Endothelial cell of umbilical vein (primary cell): Measurements from ENCODE around the gene CORO6. TPM values are rescaled to one million over a fixed set of nuclear protein-coding genes. Genes with fewer than 3 reads are reported as not detected.

Source experiments
- BruUV-seq: library from RNA; stranded (reverse); fragments of 400-500 nt; replicated peaks from 2 replicates; lab custom pipeline; 2021; lab: Mats Ljungman, UMichigan
- CTCF ChIA-PET: fragments of 300-600, 350-600 bp; sonication (Branson Sonifier 250); formaldehyde crosslinking; loops from one replicate; lab custom pipeline; 2021; ENCODE audit warnings: antibody characterized with exemption, inconsistent platforms; lab: Charles Lee
- POLR2A ChIA-PET: fragments of 300-600, 350-600 bp; sonication (Branson Sonifier 250); formaldehyde crosslinking; loops from one replicate; lab custom pipeline; 2021; ENCODE audit warnings: antibody characterized with exemption, inconsistent platforms; lab: Charles Lee
- DNase-seq: peaks from one replicate; pipeline ENCODE4 v3.0.0-alpha.2; 2011; ENCODE audit warnings: low read depth, low spot score
- FAIRE-seq: peaks from 2 replicates; lab custom pipeline; 2011; peaks lifted over from hg19 to GRCh38; lab: Jason Lieb, UNC
- H2AFZ ChIP-seq: 2 replicates; pipeline ENCODE4 v1.6.0; 2012; ENCODE audit warnings: low read depth, low read length, control low read depth, inconsistent platforms
- H3K27ac ChIP-seq: 2 replicates; pipeline ENCODE4 v1.5.1; 2011; ENCODE audit warnings: low read depth, mild to moderate bottlenecking, control low read depth, low read length, moderate library complexity; ENCODE audit not compliant: insufficient read depth
- H3K27me3 ChIP-seq, 2 experiments: 2 replicates each; pipeline versions ENCODE4 v1.6.0 to v1.6.1; 2011; ENCODE audit warnings: low read length in 2 of 2, mixed read lengths in 1 of 2; ENCODE audit not compliant: control insufficient read depth in 2 of 2, insufficient read depth in 2 of 2
- H3K36me3 ChIP-seq, 2 experiments: 2 replicates in 1 of 2; 3 replicates in 1 of 2; pipeline ENCODE4 v1.5.1; 2011; ENCODE audit warnings: low read length in 2 of 2, mild to moderate bottlenecking in 1 of 2, moderate library complexity in 1 of 2; ENCODE audit not compliant: control insufficient read depth in 2 of 2, insufficient read depth in 2 of 2; ENCODE audit errors: extremely low read depth in 1 of 2
- H3K4me1 ChIP-seq: 3 replicates; pipeline ENCODE4 v1.5.1; 2011; ENCODE audit warnings: mild to moderate bottlenecking, low read length; ENCODE audit not compliant: control insufficient read depth, insufficient read depth; ENCODE audit errors: extremely low read depth
- H3K4me2 ChIP-seq: 2 replicates; pipeline ENCODE4 v1.6.1; 2011; ENCODE audit warnings: low read length, control low read depth, mixed read lengths; ENCODE audit not compliant: insufficient read depth
- H3K4me3 ChIP-seq, 3 experiments: fragments of 200-600 bp in 1 of 3; sonication (generic), shearing (Covaris generic) in 1 of 3; replicated peaks in 1 of 3; 2 replicates each; pipeline ENCODE4 v1.5.1; 2011 to 2016; ENCODE audit warnings: control low read depth in 3 of 3, low read length in 3 of 3, mild to moderate bottlenecking in 2 of 3, inconsistent platforms in 1 of 3, low read depth in 1 of 3, moderate library complexity in 1 of 3; ENCODE audit not compliant: insufficient read depth in 1 of 3
- H3K79me2 ChIP-seq: 2 replicates; pipeline ENCODE4 v1.6.0; 2012; ENCODE audit warnings: low read length, inconsistent platforms; ENCODE audit not compliant: control insufficient read depth, insufficient read depth
- H3K9ac ChIP-seq: replicated peaks from 2 replicates; pipeline ENCODE3; 2011; ENCODE audit warnings: low read length, control low read depth; ENCODE audit not compliant: insufficient read depth; ENCODE audit errors: extremely low read depth
- H3K9me1 ChIP-seq: replicated peaks from 3 replicates; pipeline ENCODE4 v1.6.0; 2011; ENCODE audit warnings: mild to moderate bottlenecking, low read length; ENCODE audit not compliant: control insufficient read depth, insufficient read depth; ENCODE audit errors: extremely low read depth
- H3K9me3 ChIP-seq: replicated peaks from 2 replicates; pipeline ENCODE4 v1.5.1; 2012; ENCODE audit warnings: low read length, inconsistent platforms; ENCODE audit not compliant: control insufficient read depth, insufficient read depth
- H4K20me1 ChIP-seq: replicated peaks from 2 replicates; pipeline ENCODE3; 2011; ENCODE audit warnings: mild to moderate bottlenecking, low read length; ENCODE audit not compliant: control insufficient read depth, insufficient read depth; ENCODE audit errors: extremely low read depth
- CTCF ChIP-seq, 2 donors: IDR thresholded peaks; 1 replicate in 1 of 2; 2 replicates in 1 of 2; pipeline ENCODE4 v1.5.1; 2011; ENCODE audit warnings: low read length in 2 of 2, mild to moderate bottlenecking in 2 of 2, moderate library complexity in 2 of 2, control low read depth in 1 of 2, inconsistent platforms in 1 of 2, low read depth in 1 of 2; ENCODE audit not compliant: insufficient read depth in 1 of 2; ENCODE audit errors: extremely low read depth in 1 of 2
- EZH2 ChIP-seq: IDR thresholded peaks from 2 replicates; pipeline ENCODE4 v1.6.1; 2012; ENCODE audit warnings: borderline replicate concordance, low read depth, mild to moderate bottlenecking, moderate library complexity, low read length, inconsistent platforms; ENCODE audit not compliant: severe bottlenecking
- FOS ChIP-seq: IDR thresholded peaks from 2 replicates; pipeline ENCODE4 v1.6.1; 2011; ENCODE audit warnings: mild to moderate bottlenecking, low read length, moderate library complexity, borderline replicate concordance; ENCODE audit not compliant: insufficient read depth
- GATA2 ChIP-seq: IDR thresholded peaks from 2 replicates; pipeline ENCODE4 v1.7.0; 2011; ENCODE audit warnings: low read depth, mild to moderate bottlenecking, moderate library complexity, mixed read lengths, low read length; ENCODE audit not compliant: insufficient read length, insufficient read depth
- JUN ChIP-seq: IDR thresholded peaks from 2 replicates; pipeline ENCODE4 v1.6.1; 2011; ENCODE audit warnings: borderline replicate concordance, low read depth; ENCODE audit not compliant: insufficient read length, insufficient read depth
- MYC ChIP-seq: IDR thresholded peaks from one replicate; pipeline ENCODE4 v1.6.1; 2011; ENCODE audit warnings: mild to moderate bottlenecking, low read depth, low read length
- POLR2A ChIP-seq: IDR thresholded peaks from 2 replicates; pipeline ENCODE4 v1.6.1; 2012; ENCODE audit warnings: low read depth, mild to moderate bottlenecking, control low read depth, low read length
- POLR2AphosphoS5 ChIP-seq: IDR thresholded peaks from 2 replicates; pipeline ENCODE4 v1.6.1; 2012; ENCODE audit warnings: low read depth, mild to moderate bottlenecking, control low read depth, low read length, moderate library complexity; ENCODE audit not compliant: insufficient read depth
- dilution Hi-C: fragments of 300-500 bp; cut with MboI; formaldehyde crosslinking; loops from one replicate; pipeline ENCODE4 v1.15.0; 2019; ENCODE audit warnings: low sequenced_read_pairs; ENCODE audit not compliant: extremely low pct_ligation_motif_present
- intact Hi-C: fragments of 100-400 bp; cut with micrococcal nuclease; formaldehyde crosslinking; loops from one replicate; pipeline ENCODE4 v1.10.0; 2022
- polyA plus RNA-seq, 4 experiments: library from polyadenylated mRNA; depleted of rRNA in 3 of 4; stranded (reverse) in 3 of 4; unstranded in 1 of 4; fragments of >200 nt; gene quantifications; 2 replicates each; pipeline versions ENCODE4 v1.2.1 to v1.2.3, GENCODE V29; 2011 to 2012; ENCODE audit warnings: missing spikeins in 1 of 4
- total RNA-seq: library from RNA; stranded (reverse); gene quantifications from 2 replicates; pipeline ENCODE4 v1.2.3, GENCODE V29; 2021
- TF ChIP-seq, protein P1 (sequence below): IDR thresholded peaks from 2 replicates; pipeline ENCODE4 v1.6.1; 2011; ENCODE audit not compliant: insufficient read depth, insufficient read length

CORO6 gene
- total and polyA plus RNA-seq, 2 donors (not counting 3 experiments of a cell fraction or from before 2014, with no cell fraction given), result 10.7 to 14.7 TPM

- no TSS peak for BruUV-seq
- H3K4me2 ChIP-seq, result no peak overlapping the region
- H3K27me3 ChIP-seq, result no peaks in the 10 kb centered on the region
- ChIA-PET POLR2A (no interaction called here), CTCF (interaction anchor here (1.4 to 2.6 kb wide), 2 partner anchors 13 to 177 kb away, joined by 3 to 11 read pairs; no protein-coding TSS in a partner anchor)
- dilution Hi-C loops (no loop called here), intact Hi-C loops (no loop called here)
- H4K20me1 ChIP-seq, result no peaks in the 10 kb centered on the region
- H3K4me3 ChIP-seq, result no peak overlapping the region
- H3K36me3 ChIP-seq, result peaks cover 13 to 34% of the 10 kb centered on the region in 2 experiments
- no peak overlapping the region for H3K27ac ChIP-seq
- H2AFZ ChIP-seq, result no peak overlapping the region
- no peaks in the 10 kb centered on the region for H3K9me1 ChIP-seq
- H3K4me1 ChIP-seq, result no peaks in the 10 kb centered on the region
- H3K9me3 ChIP-seq, result no peaks in the 10 kb centered on the region
- FAIRE-seq (no peak), DNase-seq (no peak)
- TF ChIP-seq FOS, result no peak
- TF ChIP-seq EZH2, result no peak
- TF ChIP-seq, protein P1, sequence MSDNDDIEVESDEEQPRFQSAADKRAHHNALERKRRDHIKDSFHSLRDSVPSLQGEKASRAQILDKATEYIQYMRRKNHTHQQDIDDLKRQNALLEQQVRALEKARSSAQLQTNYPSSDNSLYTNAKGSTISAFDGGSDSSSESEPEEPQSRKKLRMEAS, result no peak
- no peak for TF ChIP-seq POLR2A
- no peak for TF ChIP-seq GATA2
- TF ChIP-seq POLR2AphosphoS5, result no peak
- TF ChIP-seq JUN, result no peak
- no peak for TF ChIP-seq MYC
- no peak for TF ChIP-seq CTCF (IDR thresholded peaks at IDR 0.05; ENCODE audit: extremely low read depth in 1 of 2, insufficient read depth in 1 of 2, low read depth in 1 of 2, low read length in 2 of 2)
- no peak overlapping the region for H3K9ac ChIP-seq
- H3K79me2 ChIP-seq, result peaks cover 3% of the 10 kb centered on the region
Observed at GRCh38 chr17:29630630-29631193, 8.0 kb upstream of the CORO6 start.
